Cardiac fibroblast (primary cell): ENCODE results near the gene OSBPL10.
"Not testable (repeated sequence)": the region's sequence is repeated elsewhere in the genome, so short reads cannot be mapped to it uniquely, and the experiment has no call there.

Source experiments
- DNase-seq, 2 donors: peaks; one replicate each; pipeline versions ENCODE4 v3.0.0 to v3.0.0-alpha.2; 2010; ENCODE audit warnings: low read depth in 2 of 2
- H3K4me3 ChIP-seq, 2 donors: replicated peaks in 1 of 2; 1 replicate in 1 of 2; 2 replicates in 1 of 2; pipeline ENCODE4 v1.5.1; 2011; ENCODE audit warnings: low read depth in 2 of 2, low read length in 2 of 2, mild to moderate bottlenecking in 2 of 2, moderate library complexity in 1 of 2
- CTCF ChIP-seq: IDR thresholded peaks from one replicate; pipeline ENCODE4 v1.5.1; 2011; ENCODE audit warnings: low read depth, mild to moderate bottlenecking, low read length, inconsistent platforms

Gene OSBPL10

GRCh38 chr3:31873254-31873820 lies 107.7 kb downstream of the OSBPL10 start:
- TF ChIP-seq CTCF: no peak

GRCh38 chr3:31871939-31872507 lies 109.0 kb downstream of the OSBPL10 start:
- TF ChIP-seq CTCF: no peak
- no peak overlapping the region for H3K4me3 ChIP-seq
- no peak for DNase-seq

More at GRCh38 chr3:31873254-31873820, 107.7 kb downstream of the OSBPL10 start:
- no peak overlapping the region for H3K4me3 ChIP-seq
- DNase-seq: peak in 1 of 2 donors; percentile 25

- not testable (repeated sequence) for DNase-seq, H3K4me3 ChIP-seq
Observed at GRCh38 chr3:31870111-31870510, 111.0 kb downstream of the OSBPL10 start.

- DNase-seq: no peak
- no peak overlapping the region for H3K4me3 ChIP-seq
- TF ChIP-seq CTCF: no peak
Observed at GRCh38 chr3:31868236-31868635, 112.8 kb downstream of the OSBPL10 start.

- no peak for TF ChIP-seq CTCF
- DNase-seq: peak; percentile 38 to 60
- H3K4me3 ChIP-seq: no peak overlapping the region
Observed at GRCh38 chr3:31862666-31863279, 118.3 kb downstream of the OSBPL10 start.

GRCh38 chr3:31861826-31862225 lies 119.2 kb downstream of the OSBPL10 start:
- no peak for TF ChIP-seq CTCF
- DNase-seq: no peak
- no peak overlapping the region for H3K4me3 ChIP-seq

GRCh38 chr3:31860642-31861041 lies 120.4 kb downstream of the OSBPL10 start:
- H3K4me3 ChIP-seq, DNase-seq: not testable (repeated sequence)

GRCh38 chr3:31859245-31859644 lies 121.8 kb downstream of the OSBPL10 start:
- no peak for DNase-seq
- TF ChIP-seq CTCF: no peak
- no peak overlapping the region for H3K4me3 ChIP-seq
